ENCODE results near the gene IL1R1.
"Not testable (repeated sequence)": the region's sequence is repeated elsewhere in the genome, so short reads cannot be mapped to it uniquely, and the experiment has no call there.

The IL1R1 gene

GRCh38 chr2:102112271-102112670 lies 30.3 kb upstream of the IL1R1 start:
- DNase-seq: no peak

GRCh38 chr2:102112692-102113665 lies 29.6 kb upstream of the IL1R1 start:
- no peak for DNase-seq

- no peak for DNase-seq
These were observed 28.2 kb upstream of the IL1R1 start for GRCh38 chr2:102114290-102114721.

GRCh38 chr2:102114851-102115497 lies 27.6 kb upstream of the IL1R1 start:
- DNase-seq: no peak

GRCh38 chr2:102116630-102117471 lies 25.7 kb upstream of the IL1R1 start:
- no peak for DNase-seq

GRCh38 chr2:102117472-102117858 lies 25.1 kb upstream of the IL1R1 start:
- no peak for DNase-seq

GRCh38 chr2:102119255-102119654 lies 23.3 kb upstream of the IL1R1 start:
- DNase-seq: no peak

- DNase-seq: no peak
These were observed 22.3 kb upstream of the IL1R1 start for GRCh38 chr2:102120261-102120660.

GRCh38 chr2:102120701-102121159 lies 21.8 kb upstream of the IL1R1 start:
- peak; percentile 31 for DNase-seq

- no peak for DNase-seq
These were observed 20.4 kb upstream of the IL1R1 start for GRCh38 chr2:102122115-102122514.

GRCh38 chr2:102122909-102123308 lies 19.6 kb upstream of the IL1R1 start:
- no peak for DNase-seq

GRCh38 chr2:102124421-102124820 lies 18.1 kb upstream of the IL1R1 start:
- not testable (repeated sequence) for DNase-seq

GRCh38 chr2:102126169-102126568 lies 16.4 kb upstream of the IL1R1 start:
- no peak for DNase-seq

- no peak for DNase-seq
These were observed 15.9 kb upstream of the IL1R1 start for GRCh38 chr2:102126660-102127059.

GRCh38 chr2:102129082-102129481 lies 13.5 kb upstream of the IL1R1 start:
- DNase-seq: no peak

- DNase-seq: no peak
These were observed 12.4 kb upstream of the IL1R1 start for GRCh38 chr2:102129951-102130646.

GRCh38 chr2:102130647-102130991 lies 11.9 kb upstream of the IL1R1 start:
- DNase-seq: no peak

GRCh38 chr2:102131564-102131963 lies 11.0 kb upstream of the IL1R1 start:
- no peak for DNase-seq

- no peak for DNase-seq
These were observed 5.4 kb upstream of the IL1R1 start for GRCh38 chr2:102137138-102137537.

- DNase-seq: no peak
These were observed 4.2 kb upstream of the IL1R1 start for GRCh38 chr2:102138331-102138730.

- no peak for DNase-seq
These were observed 2.7 kb upstream of the IL1R1 start for GRCh38 chr2:102139851-102140250.

- DNase-seq: no peak
These were observed 2.2 kb upstream of the IL1R1 start for GRCh38 chr2:102140377-102140776.
